WTC11 (cell line): ENCODE data around the gene POU2F1. TPM values are rescaled to one million over a fixed set of nuclear protein-coding genes. Genes with fewer than 3 reads are reported as not detected.

Experiments used
- AFF4 ChIP-seq: sonication (generic); formaldehyde crosslinking; IDR thresholded peaks from 2 replicates; pipeline ENCODE4 v1.8.1; 2023; ENCODE audit warnings: mild to moderate bottlenecking, missing genetic modification reagents, borderline replicate concordance
- ATF6 ChIP-seq: sonication (generic); formaldehyde crosslinking; IDR thresholded peaks from 2 replicates; pipeline ENCODE4 v1.8.1; 2023; ENCODE audit warnings: mild to moderate bottlenecking, missing genetic modification reagents
- E2F4 ChIP-seq: sonication (generic); formaldehyde crosslinking; IDR thresholded peaks from 2 replicates; pipeline ENCODE4 v1.8.1; 2022; ENCODE audit warnings: low read depth, mild to moderate bottlenecking, moderate library complexity, missing genetic modification reagents, borderline replicate concordance
- ERG ChIP-seq: fragments of 250-450 bp; sonication (Bioruptor Pico); IDR thresholded peaks from 2 replicates; pipeline ENCODE4 v1.8.0; 2021; ENCODE audit warnings: mild to moderate bottlenecking
- ESRRA ChIP-seq: sonication (generic); formaldehyde crosslinking; IDR thresholded peaks from 2 replicates; pipeline ENCODE4 v1.8.1; 2022; ENCODE audit warnings: mild to moderate bottlenecking, missing genetic modification reagents, borderline replicate concordance
- ETV6 ChIP-seq: sonication (generic); formaldehyde crosslinking; IDR thresholded peaks from 2 replicates; pipeline ENCODE4 v1.8.1; 2022; ENCODE audit warnings: mild to moderate bottlenecking, missing genetic modification reagents
- FOXK1 ChIP-seq: sonication (generic); formaldehyde crosslinking; IDR thresholded peaks from 2 replicates; pipeline ENCODE4 v1.8.0; 2022; ENCODE audit warnings: mild to moderate bottlenecking, moderate library complexity, missing genetic modification reagents
- FOXP4 ChIP-seq: sonication (generic); formaldehyde crosslinking; IDR thresholded peaks from 2 replicates; pipeline ENCODE4 v1.8.0; 2022; ENCODE audit warnings: mild to moderate bottlenecking, missing genetic modification reagents
- OVOL2 ChIP-seq: fragments of 250-450 bp; sonication (Bioruptor Pico); IDR thresholded peaks from 2 replicates; pipeline ENCODE4 v1.9.0; 2021; ENCODE audit warnings: mild to moderate bottlenecking, borderline replicate concordance
- PRRX2 ChIP-seq: fragments of 250-450 bp; sonication (Bioruptor Pico); IDR thresholded peaks from 2 replicates; pipeline ENCODE4 v1.8.0; 2021; ENCODE audit warnings: mild to moderate bottlenecking
- SMAD3 ChIP-seq: sonication (generic); formaldehyde crosslinking; IDR thresholded peaks from 2 replicates; pipeline ENCODE4 v1.8.0; 2022; ENCODE audit warnings: missing genetic modification reagents, mild to moderate bottlenecking, borderline replicate concordance
- SMAD4 ChIP-seq: sonication (generic); formaldehyde crosslinking; IDR thresholded peaks from 2 replicates; pipeline ENCODE4 v1.8.0; 2022; ENCODE audit warnings: mild to moderate bottlenecking, missing genetic modification reagents
- STAT6 ChIP-seq: sonication (generic); formaldehyde crosslinking; conservative IDR thresholded peaks from 2 replicates; pipeline ENCODE4 v1.8.1; 2023; ENCODE audit warnings: mild to moderate bottlenecking, low read depth, missing genetic modification reagents, moderate library complexity
- TEAD1 ChIP-seq: sonication (generic); formaldehyde crosslinking; IDR thresholded peaks from 2 replicates; pipeline ENCODE4 v1.8.0; 2022; ENCODE audit warnings: mild to moderate bottlenecking, missing genetic modification reagents
- TP53 ChIP-seq: sonication (generic); formaldehyde crosslinking; IDR thresholded peaks from 2 replicates; pipeline ENCODE4 v1.8.1; 2023; ENCODE audit warnings: mild to moderate bottlenecking, missing genetic modification reagents
- ZNF219 ChIP-seq: sonication (generic); formaldehyde crosslinking; IDR thresholded peaks from 2 replicates; pipeline ENCODE4 v1.8.0; 2023; ENCODE audit warnings: missing genetic modification reagents, mild to moderate bottlenecking, borderline replicate concordance
- ZNF232 ChIP-seq: sonication (generic); formaldehyde crosslinking; IDR thresholded peaks from 2 replicates; pipeline ENCODE4 v1.8.0; 2022; ENCODE audit warnings: mild to moderate bottlenecking, missing genetic modification reagents
- ZNF263 ChIP-seq: sonication (generic); formaldehyde crosslinking; IDR thresholded peaks from 2 replicates; pipeline ENCODE4 v1.8.1; 2022; ENCODE audit warnings: low read depth, mild to moderate bottlenecking, moderate library complexity, missing genetic modification reagents
- ZNF423 ChIP-seq: fragments of 250-450 bp; sonication (Bioruptor Pico); IDR thresholded peaks from 2 replicates; pipeline ENCODE4 v2.1.2; 2022; ENCODE audit warnings: mild to moderate bottlenecking, moderate library complexity
- ZNF512 ChIP-seq: sonication (generic); formaldehyde crosslinking; IDR thresholded peaks from 2 replicates; pipeline ENCODE4 v1.8.1; 2022; ENCODE audit warnings: missing genetic modification reagents, borderline replicate concordance
- total RNA-seq: library from RNA; stranded (reverse); gene quantifications from 3 replicates; pipeline ENCODE4 v1.2.3, GENCODE V29; 2021
- TF ChIP-seq, protein P1 (sequence below): sonication (generic); formaldehyde crosslinking; IDR thresholded peaks from 2 replicates; pipeline ENCODE4 v1.8.0; 2022; ENCODE audit warnings: mild to moderate bottlenecking, missing genetic modification reagents

Gene POU2F1
- total RNA-seq, 1 experiment from 2014 or later: 51.3 TPM

GRCh38 chr1:167220537-167221125 is at the start of gene POU2F1 (continued):
- TF ChIP-seq ZNF263 (CRISPR knock-in tag) (no peak), FOXK1 (CRISPR knock-in tag) (no peak), ZNF423 (CRISPR knock-in tag) (peak; percentile 69), ESRRA (CRISPR knock-in tag) (no peak), E2F4 (CRISPR knock-in tag) (0 out of 2 replicates have a peak, but pooled peaks have one; percentile 5), AFF4 (CRISPR knock-in tag) (no peak), SMAD4 (CRISPR knock-in tag) (no peak), SMAD3 (CRISPR knock-in tag) (no peak), ATF6 (no peak), OVOL2 (CRISPR knock-in tag) (no peak), TEAD1 (no peak), FOXP4 (CRISPR knock-in tag) (no peak), STAT6 (no peak), ZNF512 (CRISPR knock-in tag) (no peak), ZNF232 (no peak), ERG (CRISPR knock-in tag) (no peak), TP53 (CRISPR knock-in tag) (no peak), ZNF219 (CRISPR knock-in tag) (no peak), PRRX2 (no peak), ETV6 (CRISPR knock-in tag) (no peak)
- TF ChIP-seq, protein P1, sequence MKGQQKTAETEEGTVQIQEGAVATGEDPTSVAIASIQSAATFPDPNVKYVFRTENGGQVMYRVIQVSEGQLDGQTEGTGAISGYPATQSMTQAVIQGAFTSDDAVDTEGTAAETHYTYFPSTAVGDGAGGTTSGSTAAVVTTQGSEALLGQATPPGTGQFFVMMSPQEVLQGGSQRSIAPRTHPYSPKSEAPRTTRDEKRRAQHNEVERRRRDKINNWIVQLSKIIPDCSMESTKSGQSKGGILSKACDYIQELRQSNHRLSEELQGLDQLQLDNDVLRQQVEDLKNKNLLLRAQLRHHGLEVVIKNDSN: no peak
